Right lobe of liver (tissue), 6 donors: ENCODE measurements around the gene RMC1. TPM values are rescaled to one million over a fixed set of nuclear protein-coding genes. Genes with fewer than 3 reads are reported as not detected.

ENCODE experiments used
- ATAC-seq, 4 donors: fragments of 200-7000 bp; cut with Tn5 transposase; one replicate each; pipeline ENCODE4 v1.9.1; 2020; ENCODE audit warnings: mild to moderate bottlenecking in 4 of 4, moderate library complexity in 4 of 4
- DNase-seq, 3 donors: peaks; one replicate each; pipeline ENCODE4 v3.0.0-alpha.2; 2020
- H3K27ac ChIP-seq, 3 donors: fragments of 200-600 bp; one replicate each; pipeline ENCODE4 v1.8.0; 2022
- H3K27me3 ChIP-seq, 2 donors: fragments of 200-600 bp; one replicate each; pipeline ENCODE4 v1.8.0; 2022
- H3K36me3 ChIP-seq, 4 donors: fragments of 200-600 bp; sonication (generic) in 1 of 4; one replicate each; pipeline versions ENCODE4 v1.5.1 to v1.8.0; 2017 to 2022; ENCODE audit warnings: control low read depth in 1 of 4
- H3K4me1 ChIP-seq, 4 donors: fragments of 200-600 bp; sonication (generic) in 1 of 4; one replicate each; pipeline versions ENCODE4 v1.5.1 to v1.8.0; 2017 to 2022; ENCODE audit warnings: control low read depth in 1 of 4
- H3K4me3 ChIP-seq, 3 donors: fragments of 200-600 bp; one replicate each; pipeline ENCODE4 v1.8.0; 2022
- H3K9me3 ChIP-seq, 4 donors: fragments of 200-600 bp; sonication (generic) in 1 of 4; one replicate each; pipeline versions ENCODE4 v1.5.1 to v1.8.0; 2017 to 2022; ENCODE audit warnings: control low read depth in 1 of 4
- CTCF ChIP-seq, 4 donors: fragments of 200-600 bp in 3 of 4; fragments of 450-650 bp in 1 of 4; IDR thresholded peaks; one replicate each; pipeline versions ENCODE4 v1.5.1 to v1.8.0; 2016 to 2022; ENCODE audit warnings: antibody characterized with exemption in 4 of 4, mild to moderate bottlenecking in 2 of 4
- POLR2A ChIP-seq: fragments of 450-650 bp; IDR thresholded peaks from one replicate; pipeline ENCODE4 v1.6.1; 2017; ENCODE audit warnings: antibody characterized with exemption, mild to moderate bottlenecking
- WGBS: methylation state at CpG from one replicate; pipeline ENCODE4 v1.1.6; 2018; ENCODE audit warnings: low coverage, low lambda C conversion rate; ENCODE audit not compliant: insufficient coverage; ENCODE audit errors: missing lambda C conversion rate; 5-methylcytosine and 5-hydroxymethylcytosine counted together
- intact Hi-C, 2 donors: fragments of 100-400 bp; cut with DNase I; formaldehyde crosslinking; loops; one replicate each; pipeline versions ENCODE4 v1.11.2 to v1.14.1; 2022
- total RNA-seq, 6 experiments: library from RNA; depleted of rRNA in 2 of 6; stranded (reverse); fragments of >200 nt in 2 of 6; fragmentation: NEBNext Ultra II Directional in 3 of 6; extraction: Animal tissue kit (Norgen Biotek cat#: 25700) in 3 of 6; gene quantifications; one replicate each; pipeline versions ENCODE4 v1.1.0 to v1.2.4, GENCODE V29; 2016 to 2023
- donor health status: DM: no; HTN: yes; CAD: no.
- donor health status: DM: no; HTN: no; CAD: no.
- donor health status: DM: no; HTN: no; CAD: no.
- donor health status: DM: no; HTN: yes; CAD: no.
- donor health status: DM: no; HTN: yes; CAD: no.

RMC1 gene
- total RNA-seq, 6 experiments from 2014 or later, result 16.8 to 24.5 (median 21.9) TPM

DNA sequence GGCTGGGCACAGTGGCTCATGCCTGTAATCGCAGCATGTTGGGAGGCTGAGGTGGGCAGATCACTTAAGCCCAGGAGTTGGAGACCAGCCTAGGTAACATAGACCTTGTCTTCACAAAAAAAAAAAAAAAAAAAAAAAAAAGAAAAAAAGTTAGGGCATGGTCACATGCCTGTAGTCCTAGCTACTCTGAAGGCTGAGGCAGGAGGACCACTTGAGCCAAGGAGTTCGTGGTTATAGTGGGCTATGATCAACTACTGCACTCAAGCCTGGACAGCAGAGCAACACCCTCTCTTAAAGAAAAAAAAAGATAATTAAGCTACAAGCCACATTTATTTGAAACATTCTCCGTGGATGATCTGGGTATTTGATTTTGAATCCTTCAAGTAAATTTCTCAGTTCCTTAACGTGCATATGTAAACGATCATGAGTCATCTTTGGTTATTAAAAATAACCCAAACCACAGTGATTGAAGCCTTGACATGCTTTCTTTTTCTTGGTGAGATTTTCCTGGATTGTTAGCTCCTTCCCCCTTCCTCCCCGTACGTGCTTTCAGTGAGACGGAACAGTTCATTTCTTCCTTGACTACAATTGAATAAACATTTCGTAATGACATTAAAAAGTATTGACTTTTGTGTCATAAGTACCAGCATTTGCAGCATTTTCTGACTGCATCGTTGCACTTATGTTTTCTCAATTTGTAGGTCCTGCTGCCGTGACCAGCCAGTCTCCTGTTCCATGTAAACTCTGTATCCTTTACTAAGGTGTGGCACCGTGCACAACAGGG is 20.3 kb downstream of the RMC1 start:
- no peaks in the 10 kb centered on the region for H3K9me3 ChIP-seq
- no peaks in the 10 kb centered on the region for H3K27me3 ChIP-seq
- peaks cover 0 to 4% (median 0%) of the 10 kb centered on the region in 4 donors for H3K4me1 ChIP-seq
- intact Hi-C loops, result loop anchor here in 1 of 2 donors (10.0 kb wide), 1 partner anchor 51 kb away; no protein-coding TSS in a partner anchor
- TF ChIP-seq POLR2A, result no peak
- no peak for TF ChIP-seq CTCF (IDR thresholded peaks at IDR 0.05)
- WGBS, result 42% methylated on average over 11 of the region's 12 CpGs
- H3K36me3 ChIP-seq, result peaks cover 0 to 69% (median 29%) of the 10 kb centered on the region in 4 donors
- ATAC-seq (peak; percentile 50 to 71 (median 58)), DNase-seq (no peak)
- no peak overlapping the region for H3K4me3 ChIP-seq
- peak overlapping the region in 2 of 3 donors; percentile 50 to 90 for H3K27ac ChIP-seq

DNA sequence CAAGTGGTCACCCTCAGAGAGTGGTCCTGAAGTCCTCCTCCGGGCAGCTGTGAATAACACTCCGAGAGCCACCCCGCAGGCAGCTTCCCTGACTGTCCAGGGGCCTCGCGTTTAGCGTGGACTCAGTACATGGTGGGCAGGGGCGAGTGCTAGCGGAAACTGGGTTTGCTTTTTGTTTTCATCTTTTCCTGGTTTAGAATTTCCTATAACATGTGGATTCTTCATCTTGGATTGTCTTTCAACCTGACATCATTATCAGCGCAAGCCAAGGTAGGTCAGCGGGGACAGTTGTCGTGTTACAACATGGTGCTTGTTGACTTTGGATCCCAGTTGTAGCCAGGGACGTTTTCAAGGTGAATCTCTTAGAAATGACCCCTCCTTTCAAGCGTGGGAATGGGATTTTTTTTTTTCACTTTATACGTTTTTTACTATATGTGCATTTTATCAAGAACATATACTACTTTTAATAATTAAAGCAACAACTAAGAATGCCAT is 20.9 kb downstream of the RMC1 start:
- H3K4me1 ChIP-seq, result peaks cover 0 to 4% (median 0%) of the 10 kb centered on the region in 4 donors
- peak overlapping the region in 2 of 3 donors; percentile 50 to 90 for H3K27ac ChIP-seq
- peaks cover 0 to 67% (median 27%) of the 10 kb centered on the region in 4 donors for H3K36me3 ChIP-seq
- ATAC-seq, result peak; percentile 65 to 86 (median 76)
- intact Hi-C loops, result loop anchor here in 1 of 2 donors (10.0 kb wide), 1 partner anchor 51 kb away; no protein-coding TSS in a partner anchor
- H3K27me3 ChIP-seq, result no peaks in the 10 kb centered on the region
- H3K9me3 ChIP-seq, result no peaks in the 10 kb centered on the region
- WGBS, result 71% methylated on average over 14 of the region's 14 CpGs
- TF ChIP-seq CTCF (IDR thresholded peaks at IDR 0.05) (no peak), POLR2A (no peak)
- peak in 1 of 3 donors; percentile 65 for DNase-seq
- no peak overlapping the region for H3K4me3 ChIP-seq

- no peak for ATAC-seq
- Histone ChIP-seq H3K36me3 (peaks cover 7 to 68% (median 21%) of the 10 kb centered on the region in 4 donors), H3K4me1 (peaks cover 0 to 13% (median 0%) of the 10 kb centered on the region in 4 donors), H3K27ac (no peak overlapping the region), H3K4me3 (no peak overlapping the region), H3K27me3 (no peaks in the 10 kb centered on the region), H3K9me3 (no peaks in the 10 kb centered on the region)
- intact Hi-C loops, result loop anchor here in 1 of 2 donors (10.0 kb wide), 1 partner anchor 48 kb away; no protein-coding TSS in a partner anchor
- TF ChIP-seq CTCF (IDR thresholded peaks at IDR 0.05), result no peak
- TF ChIP-seq POLR2A, result no peak
- no peak for DNase-seq
- 88% methylated on average over 4 of the region's 5 CpGs for WGBS
These were observed 23.3 kb downstream of the RMC1 start for GRCh38 chr18:23526501-23527063.

- Histone ChIP-seq H3K4me3 (no peak overlapping the region), H3K27me3 (no peaks in the 10 kb centered on the region), H3K4me1 (peaks cover 0 to 13% (median 0%) of the 10 kb centered on the region in 4 donors), H3K9me3 (no peaks in the 10 kb centered on the region), H3K27ac (peak overlapping the region in 1 of 3 donors; percentile 48), H3K36me3 (peaks cover 7 to 83% (median 21%) of the 10 kb centered on the region in 4 donors)
- intact Hi-C loops, result loop anchor here in 1 of 2 donors (10.0 kb wide), 1 partner anchor 46 kb away; no protein-coding TSS in a partner anchor
- WGBS, result 88% methylated on average over 14 of the region's 20 CpGs
- no peak for TF ChIP-seq CTCF (IDR thresholded peaks at IDR 0.05)
- TF ChIP-seq POLR2A, result no peak
- ATAC-seq (peak; percentile 20 to 50 (median 32)), DNase-seq (no peak)
These were observed 25.5 kb downstream of the RMC1 start for GRCh38 chr18:23528580-23529472.
